GM23338 (cell line): ENCODE results near the gene DEXI. TPM values are rescaled to one million over a fixed set of nuclear protein-coding genes. Genes with fewer than 3 reads are reported as not detected.
A peak's percentile ranks its signal among the peaks of the same experiment; 100 is the strongest.

Source experiments
- ATAC-seq: fragments of 200-7000 bp; cut with Tn5 transposase; 3 replicates; pipeline ENCODE4 v1.9.1; 2020
- DNase-seq: peaks from one replicate; pipeline ENCODE4 v3.0.0-alpha.2; 2015; ENCODE audit warnings: low spot score
- H2AFZ ChIP-seq: fragments of 200-600 bp; sonication (generic); 2 replicates; pipeline ENCODE4 v1.8.0; 2016; ENCODE audit warnings: antibody characterized with exemption, mild to moderate bottlenecking, moderate library complexity
- H3F3A ChIP-seq: fragments of 200-600 bp; sonication (generic); replicated peaks from 2 replicates; pipeline ENCODE4 v1.8.0; 2017; ENCODE audit warnings: antibody characterized with exemption, mixed run types, low read depth
- H3K27ac ChIP-seq: fragments of 200-600 bp; sonication (generic); 2 replicates; pipeline ENCODE4 v1.6.1; 2016; ENCODE audit warnings: low read depth
- H3K27me3 ChIP-seq: fragments of 200-600 bp; sonication (generic); 2 replicates; pipeline ENCODE4 v1.8.0; 2016; ENCODE audit warnings: mild to moderate bottlenecking, mixed run types, moderate library complexity; ENCODE audit not compliant: insufficient read depth
- H3K36me3 ChIP-seq: fragments of 200-600 bp; sonication (generic); 2 replicates; pipeline ENCODE4 v1.8.0; 2016; ENCODE audit warnings: mild to moderate bottlenecking; ENCODE audit not compliant: insufficient read depth
- H3K4me1 ChIP-seq: fragments of 200-600 bp; sonication (generic); 2 replicates; pipeline ENCODE4 v1.8.0; 2016; ENCODE audit warnings: mild to moderate bottlenecking, moderate library complexity; ENCODE audit not compliant: insufficient read depth
- H3K4me2 ChIP-seq: fragments of 200-600 bp; sonication (generic); 2 replicates; pipeline ENCODE4 v1.7.1; 2017; ENCODE audit warnings: mixed run types
- H3K4me3 ChIP-seq: fragments of 200-600 bp; sonication (generic); 2 replicates; pipeline ENCODE4 v1.6.1; 2016; ENCODE audit warnings: mixed run types
- H3K79me2 ChIP-seq: fragments of 200-600 bp; sonication (generic); replicated peaks from 2 replicates; pipeline ENCODE4 v1.8.0; 2017; ENCODE audit warnings: mild to moderate bottlenecking; ENCODE audit not compliant: insufficient read depth
- H3K9me2 ChIP-seq: fragments of 200-600 bp; sonication (generic); 2 replicates; pipeline ENCODE4 v1.8.0; 2017; ENCODE audit not compliant: insufficient read depth
- H4K20me1 ChIP-seq: fragments of 200-600 bp; sonication (generic); replicated peaks from 2 replicates; pipeline ENCODE4 v1.8.0; 2017; ENCODE audit warnings: mild to moderate bottlenecking; ENCODE audit not compliant: insufficient read depth
- H3K27ac Mint-ChIP-seq: 2 replicates; pipeline ENCODE4 v1.8.0; 2020; ENCODE audit warnings: inconsistent platforms, mild to moderate bottlenecking, moderate library complexity, mixed read lengths
- H3K27me3 Mint-ChIP-seq: 3 replicates; pipeline ENCODE4 v1.8.0; 2022; ENCODE audit warnings: low read depth, mild to moderate bottlenecking, moderate library complexity, mixed read lengths, inconsistent platforms; ENCODE audit not compliant: insufficient read depth, poor library complexity
- H3K36me3 Mint-ChIP-seq: 3 replicates; pipeline ENCODE4 v1.8.0; 2021; ENCODE audit warnings: low read depth, mild to moderate bottlenecking, inconsistent platforms, moderate library complexity, mixed read lengths
- H3K4me1 Mint-ChIP-seq: 3 replicates; pipeline ENCODE4 v1.8.0; 2020; ENCODE audit warnings: mild to moderate bottlenecking, inconsistent platforms, mixed read lengths
- H3K4me3 Mint-ChIP-seq: 3 replicates; pipeline ENCODE4 v1.8.0; 2021; ENCODE audit warnings: moderate library complexity, mild to moderate bottlenecking, inconsistent platforms, mixed read lengths
- H3K9me3 Mint-ChIP-seq: 3 replicates; pipeline ENCODE4 v1.8.0; 2020; ENCODE audit warnings: moderate library complexity, mild to moderate bottlenecking, inconsistent platforms, mixed read lengths
- CREB1 ChIP-seq: fragments of 250-450 bp; sonication (Bioruptor Pico); IDR thresholded peaks from 2 replicates; pipeline ENCODE4 v1.5.0; 2020; ENCODE audit warnings: low read depth, mild to moderate bottlenecking, moderate library complexity
- CTCF ChIP-seq, 2 experiments: fragments of 200-600 bp in 1 of 2; sonication (generic) in 1 of 2; conservative IDR thresholded peaks; 2 replicates each; pipeline versions ENCODE4 v1.5.1 to v1.6.1; 2016 to 2017; ENCODE audit warnings: antibody characterized with exemption in 2 of 2, low read depth in 2 of 2, mild to moderate bottlenecking in 2 of 2, moderate library complexity in 1 of 2
- EZH2phosphoT487 ChIP-seq: fragments of 200-600 bp; sonication (generic); IDR thresholded peaks from one replicate; pipeline ENCODE4 v1.8.1; 2018; ENCODE audit warnings: antibody characterized with exemption; ENCODE audit not compliant: unreplicated experiment
- JUNB ChIP-seq: IDR thresholded peaks from one replicate; pipeline ENCODE4 v1.6.1; 2016; ENCODE audit warnings: antibody characterized with exemption; ENCODE audit not compliant: unreplicated experiment
- STAT1 ChIP-seq: IDR thresholded peaks from one replicate; pipeline ENCODE4 v1.6.1; 2016; ENCODE audit warnings: antibody characterized with exemption; ENCODE audit not compliant: unreplicated experiment
- ZNF114 ChIP-seq: fragments of 250-450 bp; sonication (Bioruptor Pico); IDR thresholded peaks from 2 replicates; pipeline ENCODE4 v1.5.0; 2020; ENCODE audit warnings: mild to moderate bottlenecking, moderate library complexity
- ZNF331 ChIP-seq: fragments of 250-450 bp; sonication (Bioruptor Pico); IDR thresholded peaks from 2 replicates; pipeline ENCODE4 v1.5.0; 2020; ENCODE audit warnings: low read depth, mild to moderate bottlenecking, moderate library complexity
- polyA plus RNA-seq: library from polyadenylated mRNA; unstranded; fragments of >200 nt; fragmentation: Nextera tagmentation; extraction: Ambion mirVana; gene quantifications from 2 replicates; pipeline ENCODE4 v1.2.1, GENCODE V29; 2016
- total RNA-seq: library from RNA; depleted of rRNA; stranded (reverse); fragments of >200 nt; shearing (Covaris generic); gene quantifications from 2 replicates; pipeline ENCODE4 v1.2.3, GENCODE V29; 2014

The DEXI gene
- total and polyA plus RNA-seq, 2 experiments from 2014 or later, result 26.5 to 58.2 TPM

DNA sequence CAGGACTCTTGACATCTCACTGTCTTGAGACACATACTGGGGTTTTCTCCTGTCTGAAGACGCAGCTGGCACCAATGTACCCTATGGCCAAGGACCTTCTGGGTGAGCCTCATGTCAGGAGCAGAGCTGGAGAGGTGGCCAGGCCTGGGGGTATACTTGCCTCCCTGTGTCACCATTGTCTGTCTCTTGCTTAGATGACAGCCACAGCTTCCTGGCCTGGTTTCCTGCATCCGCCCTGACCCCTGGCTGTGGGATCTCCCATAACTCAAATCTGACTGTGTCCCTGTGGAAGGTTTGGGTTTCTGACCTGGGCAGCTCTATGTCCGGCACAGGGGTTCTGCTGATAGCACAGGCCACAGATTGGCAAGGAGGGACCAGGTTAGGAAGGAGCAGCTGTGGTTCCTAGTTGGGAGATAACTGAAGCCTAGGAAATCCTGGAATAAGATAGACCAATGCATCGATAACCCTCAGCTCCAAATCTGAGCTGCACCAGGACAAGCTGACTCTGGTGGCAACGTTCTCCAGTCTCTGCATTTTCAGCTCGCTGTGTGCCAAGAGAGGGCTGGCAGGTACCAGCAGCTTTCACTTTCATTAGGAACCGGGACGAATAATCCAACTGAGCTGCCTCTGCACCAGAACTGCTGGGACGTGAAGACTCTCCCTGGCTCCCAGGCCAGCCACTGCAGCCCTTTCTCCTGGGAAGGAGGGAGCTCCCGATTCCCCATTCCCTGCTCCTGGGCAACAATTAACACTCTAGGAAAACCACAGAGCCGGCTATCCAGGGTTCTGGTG, 5.0 kb downstream of the DEXI start:
- no peaks in the 10 kb centered on the region; the same call in 1 of the 2 replicates for H3K36me3 ChIP-seq
- peaks cover 47% of the 10 kb centered on the region for H3K79me2 ChIP-seq
- H4K20me1 ChIP-seq, result peaks cover 55% of the 10 kb centered on the region
- H3F3A ChIP-seq, result no peaks in the 10 kb centered on the region
- Mint-ChIP-seq H3K4me1 (peaks cover 18% of the 10 kb centered on the region), H3K9me3 (no peaks in the 10 kb centered on the region), H3K4me3 (no peak overlapping the region), H3K27ac (no peak overlapping the region), H3K36me3 (no peaks in the 10 kb centered on the region; the same call in 2 of the 3 replicates), H3K27me3 (peaks cover 5% of the 10 kb centered on the region)
- ATAC-seq (no peak), DNase-seq (no peak)
- no peak overlapping the region for H3K4me3 ChIP-seq
- H2AFZ ChIP-seq, result no peak overlapping the region
- 0 out of 2 replicates have a peak, but pooled peaks cover 5% of the 10 kb centered on the region for H3K27me3 ChIP-seq
- no peaks in the 10 kb centered on the region for H3K9me2 ChIP-seq
- TF ChIP-seq JUNB (no peak), ZNF331 (CRISPR knock-in tag) (no peak), CTCF (conservative IDR thresholded peaks at IDR 0.05; ENCODE audit: low read depth in 2 of 2) (0 out of 4 replicates have a peak, but pooled peaks of 1 of the 2 experiments have one; percentile 3)
- H3K27ac ChIP-seq, result no peak overlapping the region
- H3K4me1 ChIP-seq, result peaks cover 16% of the 10 kb centered on the region; the same call in 1 of the 2 replicates
- no peak overlapping the region for H3K4me2 ChIP-seq

DNA sequence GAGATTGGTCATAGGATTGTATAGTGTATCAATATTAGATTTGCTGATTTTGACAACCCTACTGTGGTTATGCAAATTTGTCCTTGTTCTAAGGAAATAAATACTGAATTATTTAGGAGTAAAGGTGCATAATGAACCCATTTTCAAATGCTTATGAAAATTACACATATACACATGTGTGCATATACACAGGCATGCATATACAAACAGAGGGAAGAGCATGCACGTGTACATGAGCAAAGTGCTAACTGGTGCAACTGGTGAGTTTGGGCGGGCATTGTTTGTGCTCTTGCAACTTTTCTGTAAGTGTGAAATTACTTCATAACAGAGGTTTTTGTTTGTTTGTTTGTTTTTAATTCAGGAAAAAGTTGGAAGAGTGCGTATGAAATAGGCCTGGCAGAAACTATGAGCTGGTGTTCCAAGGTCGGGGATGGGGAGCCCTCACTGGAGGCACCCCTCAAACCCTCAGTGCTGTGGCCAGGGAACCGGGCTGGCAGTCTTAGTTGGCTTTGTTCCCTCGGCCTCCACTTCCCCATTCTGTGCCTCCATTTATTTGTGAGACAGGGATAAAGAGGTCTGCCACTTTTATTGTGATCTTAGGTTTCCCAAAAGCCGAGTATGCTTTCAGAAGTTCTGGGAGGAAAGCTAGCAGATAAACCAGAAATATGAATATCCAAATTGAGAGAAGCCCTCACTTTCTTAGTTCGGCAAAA, 5.8 kb downstream of the DEXI start:
- Mint-ChIP-seq H3K4me1 (peaks cover 18% of the 10 kb centered on the region), H3K27ac (no peak overlapping the region), H3K27me3 (peaks cover 2% of the 10 kb centered on the region), H3K4me3 (no peak overlapping the region), H3K36me3 (no peaks in the 10 kb centered on the region; the same call in 2 of the 3 replicates), H3K9me3 (no peaks in the 10 kb centered on the region)
- H2AFZ ChIP-seq, result no peak overlapping the region
- peaks cover 47% of the 10 kb centered on the region for H3K79me2 ChIP-seq
- no peak for ATAC-seq
- no peak for TF ChIP-seq ZNF331 (CRISPR knock-in tag)
- no peak for TF ChIP-seq CTCF (conservative IDR thresholded peaks at IDR 0.05; ENCODE audit: low read depth in 2 of 2)
- TF ChIP-seq CREB1 (CRISPR knock-in tag), result no peak
- no peak for TF ChIP-seq EZH2phosphoT487
- no peak for TF ChIP-seq STAT1
- no peak for TF ChIP-seq ZNF114
- no peak overlapping the region for H3K4me3 ChIP-seq
- no peak overlapping the region for H3K27ac ChIP-seq
- DNase-seq, result no peak
- H3K4me2 ChIP-seq, result no peak overlapping the region
- no peaks in the 10 kb centered on the region for H3F3A ChIP-seq
- peaks cover 54% of the 10 kb centered on the region for H4K20me1 ChIP-seq
- H3K36me3 ChIP-seq, result no peaks in the 10 kb centered on the region; the same call in 1 of the 2 replicates
- peaks cover 16% of the 10 kb centered on the region; the same call in 1 of the 2 replicates for H3K4me1 ChIP-seq
- H3K27me3 ChIP-seq, result 0 out of 2 replicates have a peak, but pooled peaks cover 4% of the 10 kb centered on the region
- no peaks in the 10 kb centered on the region for H3K9me2 ChIP-seq
